ENCODE data around the gene TMEM171.

Gene TMEM171

DNA sequence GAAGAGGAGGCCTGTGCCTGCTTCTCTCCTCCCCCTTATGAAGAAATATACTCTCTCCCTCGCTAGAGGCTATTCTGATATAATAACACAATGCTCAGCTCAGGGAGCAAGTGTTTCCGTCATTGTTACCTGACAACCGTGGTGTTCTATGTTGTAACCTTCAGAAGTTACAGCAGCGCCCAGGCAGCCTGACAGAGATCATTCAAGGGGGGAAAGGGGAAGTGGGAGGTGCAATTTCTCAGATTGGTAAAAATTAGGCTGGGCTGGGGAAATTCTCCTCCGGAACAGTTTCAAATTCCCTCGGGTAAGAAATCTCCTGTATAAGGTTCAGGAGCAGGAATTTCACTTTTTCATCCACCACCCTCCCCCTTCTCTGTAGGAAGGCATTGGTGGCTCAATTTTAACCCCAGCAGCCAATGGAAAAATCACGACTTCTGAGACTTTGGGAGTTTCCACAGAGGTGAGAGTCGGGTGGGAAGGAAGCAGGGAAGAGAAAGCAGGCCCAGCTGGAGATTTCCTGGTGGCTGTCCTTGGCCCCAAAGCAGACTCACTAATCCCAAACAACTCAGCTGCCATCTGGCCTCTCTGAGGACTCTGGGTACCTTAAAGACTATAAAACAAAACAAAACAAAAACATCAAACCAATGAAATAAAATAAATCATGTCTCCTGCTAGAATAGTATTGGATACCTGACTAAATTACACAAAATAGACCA, 53.9 kb downstream of the TMEM171 start:
- no peak for DNase-seq (ENCODE audit: low spot score)
- H3K4me3 ChIP-seq = no peak overlapping the region
- H3K27ac ChIP-seq = no peak overlapping the region
- no peak for TF ChIP-seq CTCF (IDR thresholded peaks at IDR 0.05)

DNA sequence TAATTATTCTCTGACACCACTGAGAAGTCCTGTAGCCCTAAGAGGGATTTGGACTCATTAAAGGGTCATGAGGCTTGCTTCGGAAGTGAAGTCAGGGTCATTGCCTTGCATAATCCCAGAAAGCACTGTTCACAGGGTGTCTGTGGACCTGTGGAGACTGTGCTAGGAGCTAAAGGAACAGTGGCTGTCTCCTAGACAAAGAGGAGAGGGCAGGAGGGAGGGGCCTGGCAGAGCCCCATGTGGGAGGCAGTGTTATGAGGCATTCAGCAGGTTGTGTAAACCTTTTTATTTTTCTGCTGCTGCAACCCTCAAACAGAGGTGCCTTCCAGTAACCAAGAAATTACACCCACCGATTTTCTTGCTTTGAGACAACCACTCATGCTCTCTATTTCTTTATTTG, 55.9 kb downstream of the TMEM171 start:
- Histone ChIP-seq H3K27ac (no peak overlapping the region), H3K4me3 (no peak overlapping the region)
- DNase-seq (ENCODE audit: low spot score) = no peak
- TF ChIP-seq CTCF (IDR thresholded peaks at IDR 0.05) = no peak

DNA sequence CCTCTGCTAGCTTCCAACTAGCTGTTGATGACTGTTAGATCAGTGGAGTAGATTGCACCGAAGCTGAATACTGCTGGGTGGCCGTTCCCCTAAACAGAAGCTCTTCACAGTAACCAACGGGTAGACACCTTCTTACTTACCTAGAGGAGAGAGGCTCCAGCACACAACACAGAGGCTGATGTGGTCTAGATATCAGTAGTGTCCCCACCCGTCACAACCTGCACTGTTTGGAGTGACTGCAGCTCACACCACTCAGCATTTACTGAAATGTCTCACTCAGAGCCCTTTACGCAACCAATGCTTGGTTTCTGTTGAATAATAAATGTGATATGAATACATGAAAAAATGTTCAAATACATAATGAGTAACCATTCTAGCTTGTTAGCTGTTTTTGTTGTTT, 57.9 kb downstream of the TMEM171 start:
- no peak overlapping the region for H3K4me3 ChIP-seq
- DNase-seq (ENCODE audit: low spot score) = no peak
- no peak for TF ChIP-seq CTCF (IDR thresholded peaks at IDR 0.05)
- H3K27ac ChIP-seq = no peak overlapping the region

DNA sequence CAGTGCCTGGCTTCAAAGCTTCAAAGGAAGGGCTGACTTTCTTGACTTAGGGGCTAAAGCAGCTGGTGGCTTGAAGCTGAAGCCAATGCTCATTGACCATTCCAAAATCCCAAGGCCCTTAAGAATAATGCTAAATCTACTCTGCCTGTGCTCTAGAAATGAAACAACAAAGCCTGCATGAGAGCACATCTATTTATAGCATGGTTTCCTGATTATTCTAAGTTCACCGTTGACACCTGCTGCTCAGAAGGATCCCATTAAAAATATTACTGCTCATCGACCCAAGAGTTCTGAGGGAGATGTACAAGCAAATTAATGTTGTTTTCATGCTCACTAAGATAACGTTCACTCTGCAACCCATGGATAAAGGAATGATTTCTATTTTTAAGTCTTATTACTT, 59.4 kb downstream of the TMEM171 start:
- no peak overlapping the region for H3K4me3 ChIP-seq
- DNase-seq (ENCODE audit: low spot score) = no peak
- TF ChIP-seq CTCF (IDR thresholded peaks at IDR 0.05) = no peak
- H3K27ac ChIP-seq = no peak overlapping the region

GRCh38 chr5:73180566-73180965, 60.2 kb downstream of the TMEM171 start:
- Histone ChIP-seq H3K27ac (no peak overlapping the region), H3K4me3 (no peak overlapping the region)
- no peak for TF ChIP-seq CTCF (IDR thresholded peaks at IDR 0.05)
- no peak for DNase-seq (ENCODE audit: low spot score)

Measured in coronary artery (tissue), 2 donors.